ENCODE data around the gene CD93.

The CD93 gene

GRCh38 chr20:23050847-23051627 lies 35.1 kb downstream of the CD93 start:
- DNase-seq, result peak; percentile 27

- DNase-seq, result no peak
These were observed 35.9 kb downstream of the CD93 start for GRCh38 chr20:23050076-23050838.

- DNase-seq, result no peak
These were observed 36.7 kb downstream of the CD93 start, which contains the start of gene THBD for GRCh38 chr20:23049201-23050075. Gene THBD, minus strand, starts transcription at chr20:23049672. Its CDS starts 168 bp downstream, at chr20:23049504.

DNA sequence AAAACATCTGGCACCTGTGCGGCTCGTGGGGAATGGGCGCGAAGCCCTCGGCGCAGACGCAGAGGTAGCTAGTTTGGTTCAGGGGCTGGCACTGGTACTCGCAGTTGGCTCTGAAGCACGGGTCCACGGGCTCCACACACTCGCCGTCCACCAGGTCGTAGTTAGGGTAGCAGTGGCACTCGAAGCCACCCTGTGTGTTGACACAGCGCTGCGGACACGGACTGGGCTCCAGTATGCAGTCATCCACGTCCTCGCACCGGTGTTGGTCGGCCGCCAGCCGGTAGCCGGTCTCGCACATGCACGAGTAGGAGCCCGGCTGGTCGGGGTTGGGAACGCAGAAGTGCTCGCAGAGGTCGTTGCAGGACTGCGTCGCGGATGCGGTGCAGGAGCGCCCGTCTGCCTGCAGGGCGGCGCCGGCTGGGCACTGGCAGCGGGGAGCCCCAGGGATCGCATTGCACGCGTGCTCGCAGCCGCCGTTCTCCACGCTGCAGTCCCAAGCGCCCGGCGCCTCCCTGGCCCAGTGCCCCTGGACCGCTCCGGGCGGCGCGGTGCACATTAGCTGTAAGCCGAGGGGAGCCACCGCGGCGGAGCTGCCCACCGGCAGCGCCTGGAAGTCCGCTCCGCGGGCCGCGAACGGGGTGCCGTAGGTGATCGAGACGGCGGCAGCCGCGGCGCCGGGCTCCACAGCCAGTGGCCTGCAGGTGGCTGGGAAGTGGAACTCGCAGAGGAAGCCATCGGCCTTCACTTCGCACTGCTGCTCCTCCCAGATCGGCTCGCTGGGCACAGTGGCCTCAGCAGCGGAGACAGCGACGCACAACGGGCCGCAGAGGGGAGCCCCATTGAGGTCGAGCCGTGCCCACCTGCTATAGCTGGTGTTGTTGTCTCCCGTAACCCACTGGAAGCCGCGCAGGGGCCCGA lies 37.6 kb downstream of the CD93 start:
- DNase-seq, result peak; percentile 12

- no peak for DNase-seq
These were observed 38.3 kb downstream of the CD93 start for GRCh38 chr20:23047738-23048214.

GRCh38 chr20:23047001-23047737 lies 39.0 kb downstream of the CD93 start:
- no peak for DNase-seq

DNA sequence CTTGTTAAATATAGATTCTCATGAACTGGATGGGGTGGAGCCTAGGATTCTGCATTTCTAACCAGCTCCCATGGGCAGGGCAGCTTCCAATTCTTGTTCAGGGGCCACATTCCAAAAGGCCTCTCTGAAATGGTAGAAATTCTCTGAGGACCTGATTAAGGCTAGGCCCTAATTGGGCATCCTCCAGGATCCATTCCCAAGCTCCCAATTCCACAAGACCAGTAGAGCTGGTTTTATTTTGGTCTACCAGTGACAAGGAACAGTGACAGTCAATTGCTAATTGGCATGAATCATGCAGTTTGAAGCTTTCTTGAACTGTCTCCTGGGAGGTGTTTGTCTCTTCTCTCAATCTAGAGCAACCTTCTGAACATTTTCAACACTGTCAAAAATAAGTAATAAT lies 39.7 kb downstream of the CD93 start:
- DNase-seq, result no peak

GRCh38 chr20:23043376-23043775 lies 42.7 kb downstream of the CD93 start:
- DNase-seq, result no peak

- DNase-seq, result no peak
These were observed 43.9 kb downstream of the CD93 start for GRCh38 chr20:23042270-23042669.

DNA sequence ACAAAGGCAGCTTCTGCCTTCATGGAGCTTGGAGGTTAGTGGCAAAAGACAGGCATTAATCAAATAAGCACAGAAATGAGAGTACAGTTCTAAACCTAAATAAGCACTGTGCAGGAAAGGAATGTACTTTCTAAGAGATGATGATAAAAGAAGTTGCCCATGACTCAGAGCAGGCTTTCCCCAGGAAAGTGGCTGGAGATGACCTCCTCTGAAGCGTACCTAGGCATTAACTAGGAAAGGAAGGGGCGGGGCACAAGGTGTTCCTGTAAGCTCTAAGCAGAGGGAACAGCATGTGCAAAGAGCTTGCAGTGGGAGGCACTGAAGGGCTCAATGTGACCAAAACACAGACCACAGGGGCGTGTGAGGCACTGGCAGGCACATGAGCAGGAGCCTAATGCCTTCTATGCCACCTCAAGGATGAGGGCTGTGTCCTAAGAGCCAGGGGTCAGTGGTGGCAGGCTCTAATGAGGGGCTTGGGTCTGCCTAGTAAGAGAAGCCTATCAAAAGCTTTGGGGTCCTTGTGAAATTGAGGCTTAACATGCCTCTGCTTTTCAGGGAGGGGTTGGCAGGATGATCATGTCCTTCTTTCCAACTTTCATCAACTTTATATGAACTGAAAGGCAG lies 46.1 kb downstream of the CD93 start:
- DNase-seq, result no peak

- no peak for DNase-seq
These were observed 46.8 kb downstream of the CD93 start for GRCh38 chr20:23039136-23039875.

- DNase-seq, result no peak
These were observed 49.1 kb downstream of the CD93 start for GRCh38 chr20:23037017-23037481.

DNA sequence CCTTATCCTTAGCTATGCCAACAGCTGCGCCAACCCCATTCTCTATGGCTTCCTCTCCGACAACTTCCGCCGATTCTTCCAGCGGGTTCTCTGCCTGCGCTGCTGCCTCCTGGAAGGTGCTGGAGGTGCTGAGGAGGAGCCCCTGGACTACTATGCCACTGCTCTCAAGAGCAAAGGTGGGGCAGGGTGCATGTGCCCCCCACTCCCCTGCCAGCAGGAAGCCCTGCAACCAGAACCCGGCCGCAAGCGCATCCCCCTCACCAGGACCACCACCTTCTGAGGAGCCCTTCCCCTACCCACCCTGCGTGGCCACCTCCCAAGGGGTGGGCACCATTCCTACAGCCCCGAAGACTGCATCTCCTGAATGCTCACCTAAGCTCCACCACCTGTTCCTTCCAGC lies 49.8 kb downstream of the CD93 start:
- DNase-seq, result no peak

- DNase-seq, result no peak
These were observed 50.4 kb downstream of the CD93 start for GRCh38 chr20:23035731-23036130.

DNA sequence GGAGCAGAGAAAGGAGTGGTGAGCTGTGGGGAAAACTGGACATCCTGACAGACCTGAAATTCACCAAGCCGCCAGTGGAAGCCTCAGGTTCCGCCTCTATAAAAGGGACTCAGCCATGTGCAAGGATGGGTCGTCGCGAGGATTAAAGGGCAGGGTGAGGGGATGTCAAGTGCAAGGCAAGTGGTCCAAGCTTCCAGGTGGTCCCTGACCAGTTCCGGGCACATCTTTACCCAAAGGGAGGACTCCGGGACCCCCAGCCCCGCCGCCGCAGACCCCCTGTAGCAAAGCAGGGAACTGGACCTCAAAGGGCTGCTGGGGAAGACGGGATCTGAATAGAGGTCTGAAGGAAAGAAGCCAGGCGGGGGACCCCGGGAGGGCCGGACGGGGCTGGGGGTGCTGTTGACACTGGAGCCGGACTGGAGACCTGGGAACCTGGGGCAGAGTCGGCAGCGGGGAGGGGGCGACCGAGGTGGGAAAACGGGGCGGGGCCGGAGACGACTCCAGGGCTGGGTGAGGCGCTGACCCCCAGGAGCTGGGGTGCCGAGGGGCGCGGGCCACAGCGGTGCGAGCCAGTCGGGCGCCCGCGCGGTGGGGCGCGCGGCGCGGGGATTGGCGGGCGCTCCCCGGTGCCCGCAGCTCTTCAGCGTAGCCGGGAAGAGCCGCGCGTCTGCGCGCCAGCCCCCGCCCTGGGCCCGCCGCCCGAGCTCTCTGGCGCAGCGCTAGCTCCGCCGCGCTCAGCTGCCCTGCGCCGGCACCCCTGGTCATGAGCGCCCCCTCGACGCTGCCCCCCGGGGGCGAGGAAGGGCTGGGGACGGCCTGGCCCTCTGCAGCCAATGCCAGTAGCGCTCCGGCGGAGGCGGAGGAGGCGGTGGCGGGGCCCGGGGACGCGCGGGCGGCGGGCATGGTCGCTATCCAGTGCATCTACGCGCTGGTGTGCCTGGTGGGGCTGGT lies 51.1 kb downstream of the CD93 start, which contains the start of gene SSTR4:
Gene SSTR4, plus strand, starts transcription at position 592 of the 951 bp plus-strand sequence. Its CDS starts 172 bp downstream, at position 764.
- no peak for DNase-seq

GRCh38 chr20:23033918-23034317 lies 52.2 kb downstream of the CD93 start:
- no peak for DNase-seq

GRCh38 chr20:23032750-23033078 lies 53.4 kb downstream of the CD93 start:
- no peak for DNase-seq

DNA sequence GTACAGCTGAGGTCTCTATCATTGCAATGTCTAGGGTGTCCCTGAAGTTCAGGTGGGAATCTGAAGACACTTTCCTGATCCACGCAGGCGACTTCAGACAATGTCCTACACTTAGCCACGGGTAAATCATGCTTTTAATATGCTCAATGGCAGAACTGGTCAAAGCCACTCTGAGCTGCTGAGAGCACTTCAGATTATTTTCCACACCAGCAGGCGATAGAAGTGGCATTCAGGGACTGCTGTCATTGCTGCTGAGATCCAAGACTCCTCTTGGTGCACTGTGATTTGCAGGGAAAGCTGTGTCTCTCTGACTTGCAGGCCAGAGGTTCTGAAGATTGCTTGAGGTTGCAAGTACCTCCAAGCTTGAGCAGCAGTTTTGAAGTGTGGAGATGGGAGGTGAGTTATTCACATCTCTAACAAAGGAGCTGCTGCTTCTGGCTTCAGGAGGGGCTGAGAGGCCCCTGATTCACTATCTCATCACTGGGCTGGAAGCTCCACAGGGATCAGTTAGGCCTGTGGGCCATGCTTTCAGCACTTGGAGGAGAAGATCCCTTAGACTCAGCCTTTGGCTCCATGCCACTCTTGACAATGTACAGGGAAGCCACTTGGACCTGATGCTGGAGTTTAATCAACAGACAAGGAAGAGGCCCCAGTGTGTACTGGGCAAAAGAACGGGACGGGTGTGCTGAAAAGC lies 53.9 kb downstream of the CD93 start:
- no peak for DNase-seq
